Measurements from ENCODE around the gene UBIAD1.

Gene UBIAD1

GRCh38 chr1:11334821-11335220 is 61.8 kb downstream of the UBIAD1 start:
- no peak for TF ChIP-seq ZNF274 (IDR thresholded peaks at IDR 0.05; ENCODE audit: low read depth, low read length)
- H3K4me3 ChIP-seq (ENCODE audit: low read length), result no peak overlapping the region

- TF ChIP-seq ZNF274 (IDR thresholded peaks at IDR 0.05; ENCODE audit: low read depth, low read length), result no peak
- H3K4me3 ChIP-seq (ENCODE audit: low read length), result no peak overlapping the region
Observed at GRCh38 chr1:11335417-11336056, 62.5 kb downstream of the UBIAD1 start.

GRCh38 chr1:11337580-11338073 is 64.6 kb downstream of the UBIAD1 start:
- TF ChIP-seq ZNF274 (IDR thresholded peaks at IDR 0.05; ENCODE audit: low read depth, low read length), result no peak
- H3K4me3 ChIP-seq (ENCODE audit: low read length), result no peak overlapping the region

Data from GM08714 (cell line).